Progenitor cell of endocrine pancreas (in vitro differentiated cells): ENCODE data around the gene DNAJC16. TPM values are rescaled to one million over a fixed set of nuclear protein-coding genes. Genes with fewer than 3 reads are reported as not detected.

Experiments
- DNase-seq: peaks from one replicate; pipeline ENCODE4 v3.0.0; 2021; ENCODE audit warnings: low spot score; ENCODE audit not compliant: unreplicated experiment
- H3K27ac Mint-ChIP-seq: 2 replicates; pipeline ENCODE4 v1.8.0; 2021; ENCODE audit warnings: mild to moderate bottlenecking, moderate library complexity, mixed read lengths
- H3K27me3 Mint-ChIP-seq: 2 replicates; pipeline ENCODE4 v1.8.0; 2021; ENCODE audit warnings: mixed read lengths
- H3K36me3 Mint-ChIP-seq: 2 replicates; pipeline ENCODE4 v1.8.0; 2022; ENCODE audit warnings: mixed read lengths; ENCODE audit not compliant: insufficient read depth
- H3K4me1 Mint-ChIP-seq: 2 replicates; pipeline ENCODE4 v1.8.0; 2021; ENCODE audit warnings: low read depth, mixed read lengths
- H3K4me3 Mint-ChIP-seq: 2 replicates; pipeline ENCODE4 v1.8.0; 2021; ENCODE audit warnings: low read depth, mild to moderate bottlenecking, moderate library complexity, mixed read lengths
- H3K9me3 Mint-ChIP-seq: 2 replicates; pipeline ENCODE4 v1.8.0; 2021; ENCODE audit warnings: low read depth, mixed read lengths
- total RNA-seq: library from RNA; stranded (reverse); gene quantifications from 2 replicates; pipeline ENCODE4 v1.2.1, GENCODE V29; 2021
- TF ChIP-seq, protein P1 (sequence below): fragments of 200-600 bp; sonication (generic); IDR thresholded peaks from one replicate; pipeline ENCODE4 v1.5.0; 2021; ENCODE audit warnings: antibody characterized with exemption, mild to moderate bottlenecking; ENCODE audit not compliant: unreplicated experiment

The DNAJC16 gene
- total RNA-seq, 1 donor from 2014 or later = 37.7 TPM

DNA sequence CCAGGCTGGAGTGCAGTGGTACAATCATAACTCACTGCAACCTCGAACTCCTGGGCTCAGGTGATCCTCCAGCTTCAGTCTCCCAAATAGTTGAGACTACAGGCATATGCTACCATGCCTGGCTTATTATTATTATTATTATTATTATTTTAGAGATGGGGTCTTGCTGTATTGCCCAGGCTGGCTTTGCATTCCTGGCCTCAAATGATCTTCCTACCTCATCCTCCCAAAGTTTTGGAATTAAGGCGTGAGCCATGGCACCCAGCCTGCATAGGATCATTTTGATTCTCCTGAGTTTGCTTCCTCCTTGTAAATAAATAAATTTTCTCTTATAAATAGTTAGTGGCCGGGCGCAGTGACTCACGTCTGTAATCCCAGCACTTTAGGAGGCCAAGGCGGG lies 96.8 kb downstream of the DNAJC16 start:
- H3K36me3 Mint-ChIP-seq = peaks cover 8% of the 10 kb centered on the region
- TF ChIP-seq, protein P1, sequence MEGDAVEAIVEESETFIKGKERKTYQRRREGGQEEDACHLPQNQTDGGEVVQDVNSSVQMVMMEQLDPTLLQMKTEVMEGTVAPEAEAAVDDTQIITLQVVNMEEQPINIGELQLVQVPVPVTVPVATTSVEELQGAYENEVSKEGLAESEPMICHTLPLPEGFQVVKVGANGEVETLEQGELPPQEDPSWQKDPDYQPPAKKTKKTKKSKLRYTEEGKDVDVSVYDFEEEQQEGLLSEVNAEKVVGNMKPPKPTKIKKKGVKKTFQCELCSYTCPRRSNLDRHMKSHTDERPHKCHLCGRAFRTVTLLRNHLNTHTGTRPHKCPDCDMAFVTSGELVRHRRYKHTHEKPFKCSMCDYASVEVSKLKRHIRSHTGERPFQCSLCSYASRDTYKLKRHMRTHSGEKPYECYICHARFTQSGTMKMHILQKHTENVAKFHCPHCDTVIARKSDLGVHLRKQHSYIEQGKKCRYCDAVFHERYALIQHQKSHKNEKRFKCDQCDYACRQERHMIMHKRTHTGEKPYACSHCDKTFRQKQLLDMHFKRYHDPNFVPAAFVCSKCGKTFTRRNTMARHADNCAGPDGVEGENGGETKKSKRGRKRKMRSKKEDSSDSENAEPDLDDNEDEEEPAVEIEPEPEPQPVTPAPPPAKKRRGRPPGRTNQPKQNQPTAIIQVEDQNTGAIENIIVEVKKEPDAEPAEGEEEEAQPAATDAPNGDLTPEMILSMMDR = no peak
- peaks cover 26% of the 10 kb centered on the region for H3K4me1 Mint-ChIP-seq
- DNase-seq = no peak
- no peak overlapping the region for H3K4me3 Mint-ChIP-seq
- no peaks in the 10 kb centered on the region for H3K9me3 Mint-ChIP-seq
- no peak overlapping the region for H3K27ac Mint-ChIP-seq
- H3K27me3 Mint-ChIP-seq = no peaks in the 10 kb centered on the region

DNA sequence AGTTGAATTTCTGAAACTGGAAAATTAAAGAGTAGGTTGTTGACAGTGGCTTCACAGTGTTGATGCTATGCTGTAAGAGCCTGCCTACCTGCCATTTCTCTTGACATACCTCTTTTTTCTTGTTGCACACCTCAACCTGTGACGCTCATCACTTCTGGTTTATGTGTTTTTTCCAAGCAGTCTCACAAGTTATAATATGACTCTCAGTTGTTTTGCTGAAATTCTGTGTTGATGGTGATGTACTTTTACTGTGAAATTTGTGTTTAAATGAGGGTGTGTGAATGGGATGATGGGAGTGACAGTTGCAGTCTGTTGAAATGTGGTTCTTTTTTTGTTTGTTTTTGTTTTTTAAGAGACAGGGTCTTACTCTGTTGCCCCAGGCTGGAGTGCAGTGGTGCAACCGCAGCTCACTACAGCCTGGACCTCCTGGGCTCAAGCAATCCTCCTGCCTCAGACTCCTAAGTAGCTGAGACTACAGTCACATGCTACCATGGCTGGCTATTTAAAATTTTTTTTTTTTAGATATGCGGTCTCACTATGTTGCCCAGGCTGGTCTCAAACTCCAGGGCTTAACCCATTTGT lies 97.6 kb downstream of the DNAJC16 start:
- H3K4me3 Mint-ChIP-seq = no peak overlapping the region
- H3K36me3 Mint-ChIP-seq = peaks cover 8% of the 10 kb centered on the region
- H3K27ac Mint-ChIP-seq = no peak overlapping the region
- H3K4me1 Mint-ChIP-seq = peaks cover 22% of the 10 kb centered on the region
- TF ChIP-seq, protein P1 = no peak
- H3K9me3 Mint-ChIP-seq = no peaks in the 10 kb centered on the region
- no peak for DNase-seq
- H3K27me3 Mint-ChIP-seq = no peaks in the 10 kb centered on the region

DNA sequence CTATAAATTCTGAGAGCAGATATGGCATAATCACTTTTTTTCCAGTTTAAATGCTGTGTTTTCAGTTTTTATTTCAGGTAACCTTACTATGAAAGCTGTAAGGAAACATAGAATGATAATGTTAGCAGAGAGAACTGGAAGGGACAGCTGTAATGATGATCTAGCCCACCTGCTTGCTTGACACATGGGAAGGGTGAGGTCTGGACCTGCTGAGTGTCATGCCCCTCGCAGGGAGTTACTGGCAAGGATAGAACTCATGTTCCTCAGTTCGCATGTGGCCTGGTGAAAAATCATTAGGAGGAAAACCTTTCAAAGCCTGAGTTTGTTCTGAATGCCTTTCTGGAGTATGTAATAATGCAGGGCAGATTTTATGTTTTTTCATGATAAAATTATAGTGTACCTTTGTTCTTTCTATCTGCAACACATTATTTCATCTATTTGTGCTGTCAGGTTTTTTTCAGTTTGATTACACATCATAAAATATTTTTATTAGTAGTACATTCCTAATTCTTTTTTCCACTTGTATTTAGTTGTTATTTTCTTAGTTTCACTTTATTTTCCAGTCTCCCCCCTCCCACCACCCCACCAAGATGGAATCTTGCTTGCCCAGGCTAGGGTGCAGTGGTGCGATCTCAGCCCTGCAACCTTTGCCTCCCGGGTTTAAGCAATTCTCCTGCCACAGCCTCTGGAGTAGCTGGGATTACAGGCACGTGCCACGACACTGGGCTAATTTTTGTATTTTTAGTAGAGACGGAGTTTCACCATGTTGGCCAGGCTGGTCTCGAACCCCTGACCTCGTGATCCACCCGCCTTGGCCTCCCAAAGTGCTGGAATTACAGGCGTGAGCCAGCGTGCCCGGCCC lies 98.6 kb downstream of the DNAJC16 start:
- H3K4me3 Mint-ChIP-seq = no peak overlapping the region
- H3K27me3 Mint-ChIP-seq = no peaks in the 10 kb centered on the region
- H3K27ac Mint-ChIP-seq = no peak overlapping the region
- peaks cover 18% of the 10 kb centered on the region for H3K4me1 Mint-ChIP-seq
- no peak for DNase-seq
- TF ChIP-seq, protein P1 = no peak
- H3K9me3 Mint-ChIP-seq = no peaks in the 10 kb centered on the region
- H3K36me3 Mint-ChIP-seq = peaks cover 12% of the 10 kb centered on the region

Other genes with a start within 250 kb of the DNAJC16 start
- 17.8 and 19.4 TPM in 2 replicates for gene EFHD2, start 117.0 kb upstream of the DNAJC16 start, total RNA-seq
- 0.57 and 0.87 TPM in 2 replicates for gene CTRC, start 88.4 kb upstream of the DNAJC16 start, total RNA-seq
- gene CELA2A, start 70.1 kb upstream of the DNAJC16 start, total RNA-seq = not detected in 2 replicates
- not detected in 2 replicates for gene CELA2B, start 50.7 kb upstream of the DNAJC16 start, total RNA-seq
- gene CASP9, start 2.6 kb upstream of the DNAJC16 start, total RNA-seq = 24.9 and 25.2 TPM in 2 replicates
- 3.1 and 4.0 TPM in 2 replicates for gene AGMAT, start 58.2 kb downstream of the DNAJC16 start, total RNA-seq
- 34.5 and 35.6 TPM in 2 replicates for gene DDI2, start 90.6 kb downstream of the DNAJC16 start, total RNA-seq
- 60.1 and 70.4 TPM in 2 replicates for gene PLEKHM2, start 157.5 kb downstream of the DNAJC16 start, total RNA-seq
- 5.5 and 6.0 TPM in 2 replicates for gene SLC25A34, start 209.4 kb downstream of the DNAJC16 start, total RNA-seq
- 0.44 and 1.4 TPM in 2 replicates for gene TMEM82, start 215.7 kb downstream of the DNAJC16 start, total RNA-seq
- 101 and 105 TPM in 2 replicates for gene FBLIM1, start 231.9 kb downstream of the DNAJC16 start, total RNA-seq